NCI-H526 (cell line): ENCODE data around the gene S100G.
"Not testable (repeated sequence)": the region's sequence is repeated elsewhere in the genome, so short reads cannot be mapped to it uniquely, and the experiment has no call there.

Experiments used
- DNase-seq, 2 experiments: peaks; one replicate each; lab custom pipeline; 2025; lab: John Stamatoyannopoulos, UW

Gene S100G

GRCh38 chrX:16649858-16650257 is at the start of gene S100G:
Gene S100G (plus strand): TSS chrX:16650158. CDS start chrX:16651007, 849 bp downstream.
- DNase-seq, result no peak

- no peak for DNase-seq
Measured at GRCh38 chrX:16601885-16602284, 48.1 kb upstream of the S100G start.

- DNase-seq, result not testable (repeated sequence)
Measured at GRCh38 chrX:16603235-16603634, 46.7 kb upstream of the S100G start.

- no peak for DNase-seq
Measured at GRCh38 chrX:16603822-16604221, 46.1 kb upstream of the S100G start.

GRCh38 chrX:16604337-16604736 is 45.6 kb upstream of the S100G start:
- no peak for DNase-seq

GRCh38 chrX:16606142-16606720 is 43.7 kb upstream of the S100G start:
- DNase-seq, result no peak

- DNase-seq, result no peak
Measured at GRCh38 chrX:16610121-16610621, 39.8 kb upstream of the S100G start.

GRCh38 chrX:16610654-16611053 is 39.3 kb upstream of the S100G start:
- not testable (repeated sequence) for DNase-seq

- no peak for DNase-seq
Measured at GRCh38 chrX:16612257-16612897, 37.6 kb upstream of the S100G start.

GRCh38 chrX:16617382-16617781 is 32.6 kb upstream of the S100G start:
- no peak for DNase-seq

- no peak for DNase-seq
Measured at GRCh38 chrX:16618422-16618821, 31.5 kb upstream of the S100G start.

- no peak for DNase-seq
Measured at GRCh38 chrX:16619024-16619423, 30.9 kb upstream of the S100G start.

- DNase-seq, result not testable (repeated sequence)
Measured at GRCh38 chrX:16628511-16628910, 21.4 kb upstream of the S100G start.

- no peak for DNase-seq
Measured at GRCh38 chrX:16628946-16629595, 20.9 kb upstream of the S100G start.

- no peak for DNase-seq
Measured at GRCh38 chrX:16629909-16630308, 20.0 kb upstream of the S100G start.

- DNase-seq, result no peak
Measured at GRCh38 chrX:16633754-16634153, 16.2 kb upstream of the S100G start.

GRCh38 chrX:16635040-16635439 is 14.9 kb upstream of the S100G start:
- DNase-seq, result no peak

GRCh38 chrX:16635596-16635995 is 14.4 kb upstream of the S100G start:
- DNase-seq, result no peak

GRCh38 chrX:16638533-16638932 is 11.4 kb upstream of the S100G start:
- no peak for DNase-seq

- no peak for DNase-seq
Measured at GRCh38 chrX:16639966-16640365, 10.0 kb upstream of the S100G start.

- DNase-seq, result no peak
Measured at GRCh38 chrX:16640823-16641222, 9.1 kb upstream of the S100G start.

- DNase-seq, result no peak
Measured at GRCh38 chrX:16643176-16643575, 6.8 kb upstream of the S100G start.
